ENCODE measurements around the gene RFPL1.
"Not testable (repeated sequence)": the region's sequence is repeated elsewhere in the genome, so short reads cannot be mapped to it uniquely, and the experiment has no call there.

RFPL1 gene

DNA sequence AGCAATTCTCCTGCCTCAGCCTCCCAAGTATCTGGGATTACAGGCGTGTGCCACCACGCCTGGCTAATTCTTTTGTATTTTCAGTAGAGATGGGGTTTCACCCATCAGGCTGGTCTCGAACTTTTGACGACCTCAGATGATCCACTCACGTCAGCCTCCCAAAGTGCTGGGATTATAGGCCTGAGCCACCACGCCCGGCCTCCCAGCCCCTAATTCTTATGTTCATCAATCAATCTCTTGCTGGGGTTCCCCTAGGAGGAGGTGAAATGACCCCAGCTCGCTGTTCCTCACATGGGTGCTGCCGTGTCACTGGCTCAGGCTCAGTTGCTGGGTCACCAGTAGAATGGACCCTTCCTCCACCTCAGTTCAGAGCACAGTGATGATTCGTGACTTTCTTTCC is at the start of gene RFPL1:
TSS of gene RFPL1 (plus strand) at position 301 of the 400 bp plus-strand sequence.
- not testable (repeated sequence) for DNase-seq (ENCODE audit: low spot score)

DNA sequence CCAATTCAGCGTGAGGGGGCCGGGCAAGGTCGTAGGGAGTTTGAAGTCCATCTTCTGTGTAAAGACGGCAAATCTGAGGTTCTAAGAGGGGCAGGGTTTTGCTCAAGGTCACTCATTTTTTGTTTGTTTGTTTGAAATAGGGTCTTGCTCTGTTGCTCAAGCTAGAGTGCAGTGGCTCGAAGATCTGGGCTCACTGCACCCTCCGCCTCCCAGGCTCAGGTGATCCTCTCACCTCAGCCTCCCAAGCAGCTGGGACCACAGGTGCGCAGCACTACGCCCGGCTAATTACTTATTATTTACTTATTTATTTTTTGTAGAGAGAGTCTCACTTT is 49.7 kb upstream of the RFPL1 start:
- DNase-seq (ENCODE audit: low spot score): no peak

DNA sequence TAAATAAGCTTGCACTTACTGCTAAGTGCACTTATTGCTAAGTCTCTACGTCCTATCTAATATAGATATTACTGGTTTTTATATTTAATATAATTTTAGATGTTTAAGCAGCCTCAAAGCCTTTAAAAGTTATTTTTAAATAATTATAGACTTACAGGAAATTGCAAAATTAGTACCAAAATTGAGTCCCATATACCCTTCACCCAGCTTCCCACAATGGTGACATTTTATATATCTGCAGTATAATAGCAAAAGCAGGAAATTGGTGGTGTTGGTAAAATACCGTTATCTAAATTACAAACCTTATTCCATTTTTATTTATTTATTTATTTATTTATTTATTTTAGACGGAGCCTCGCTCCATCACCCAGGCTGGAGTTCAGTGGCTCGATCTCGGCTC is 48.1 kb upstream of the RFPL1 start:
- no peak for DNase-seq (ENCODE audit: low spot score)

DNA sequence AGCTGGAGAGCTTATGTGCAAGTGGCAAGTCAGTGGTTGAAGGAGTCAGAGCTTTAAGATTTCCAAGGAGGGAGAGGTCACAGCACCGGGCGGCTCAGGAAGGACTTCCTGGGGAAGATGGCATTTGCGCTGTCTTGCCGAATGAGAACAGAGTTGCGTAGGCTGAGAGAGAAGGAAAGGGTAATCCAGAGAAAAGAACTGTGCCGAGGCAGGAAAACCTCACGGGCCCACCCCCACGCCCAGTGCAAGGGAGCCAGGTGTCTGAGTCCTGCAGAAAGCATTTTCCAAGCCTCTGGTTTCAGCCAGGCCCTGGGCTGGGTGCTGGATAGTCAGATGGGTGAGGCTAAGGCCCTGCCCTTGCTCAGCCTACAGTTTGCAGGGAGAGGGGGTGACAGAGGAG is 46.8 kb upstream of the RFPL1 start:
- DNase-seq (ENCODE audit: low spot score): no peak

DNA sequence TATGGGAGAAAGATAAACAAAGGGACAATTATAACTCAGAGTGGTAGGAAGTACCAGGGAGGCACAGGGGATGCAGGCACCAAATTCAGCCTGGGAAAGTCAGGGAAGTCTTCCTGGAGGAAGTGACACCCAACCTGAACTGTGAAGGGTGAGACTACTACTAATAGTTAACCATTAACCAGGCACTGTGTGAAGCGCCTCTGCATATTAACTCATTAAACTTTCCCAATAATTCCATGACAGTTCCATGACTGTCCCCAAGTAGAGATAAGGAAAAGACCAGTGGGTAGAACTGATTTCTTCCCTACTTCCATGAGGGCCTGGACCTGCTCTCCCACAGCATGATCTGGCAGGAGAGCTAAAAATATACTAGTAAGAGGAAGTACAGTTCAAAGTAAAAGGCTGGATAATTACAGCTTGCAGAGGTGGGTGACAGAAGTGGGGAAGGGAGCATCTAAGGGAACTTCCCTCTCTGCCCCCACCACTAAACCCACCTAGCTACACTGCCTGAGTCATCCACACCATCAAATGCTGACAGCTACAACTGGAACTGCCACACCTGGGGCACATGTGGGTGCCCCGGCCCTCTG is 45.3 kb upstream of the RFPL1 start:
- peak; percentile 47 for DNase-seq (ENCODE audit: low spot score)

DNA sequence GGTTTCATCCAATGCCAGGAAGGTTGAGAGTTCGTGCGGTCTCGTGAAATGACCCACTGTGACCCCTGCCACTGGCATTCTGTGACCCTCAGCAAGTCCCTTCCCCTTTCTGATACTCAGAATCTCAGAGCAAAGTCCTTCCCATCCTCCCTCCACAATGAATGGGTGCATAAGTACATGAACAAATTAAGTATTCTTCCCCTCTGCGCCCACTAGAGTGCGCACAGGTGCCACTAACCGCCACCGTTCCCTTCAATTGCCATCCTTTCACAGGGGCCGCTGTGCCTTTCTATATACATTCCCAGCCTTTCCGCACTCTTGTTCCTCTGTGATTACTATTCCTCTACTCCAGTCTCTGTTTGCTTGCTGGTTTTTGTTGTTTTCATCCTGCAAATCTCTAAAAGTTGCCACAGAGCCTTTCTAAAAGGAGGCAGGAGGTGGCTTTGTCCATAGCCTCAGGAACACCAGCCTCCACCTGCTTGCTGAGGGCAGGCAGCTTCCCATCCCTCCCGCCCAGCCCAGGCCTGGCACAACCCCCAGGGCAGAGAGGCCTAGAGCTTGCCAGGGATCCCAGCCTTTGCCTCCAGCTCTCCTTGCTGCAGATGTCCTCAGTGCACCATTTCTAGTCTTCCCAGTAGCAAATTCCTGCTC is 43.3 kb upstream of the RFPL1 start:
- peak; percentile 59 for DNase-seq (ENCODE audit: low spot score)

DNA sequence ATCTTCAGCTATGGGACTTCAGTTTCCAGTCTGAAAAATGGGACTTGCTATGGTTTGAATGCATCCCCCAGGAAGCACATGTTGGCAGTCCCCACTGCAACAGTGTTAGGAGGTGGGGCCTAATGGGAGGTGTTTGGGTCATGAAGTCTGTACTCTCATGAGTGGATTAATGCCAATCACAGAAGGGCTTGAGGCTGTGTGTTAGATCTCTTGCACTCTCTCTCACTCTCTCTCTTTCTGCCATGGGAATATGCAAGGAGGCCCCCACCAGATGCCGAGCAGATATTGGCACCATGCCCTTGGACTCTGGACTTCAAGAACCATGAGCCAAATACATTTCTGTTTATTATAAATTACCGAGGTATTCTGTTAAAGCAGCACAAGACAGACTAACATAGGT is 42.3 kb upstream of the RFPL1 start:
- DNase-seq (ENCODE audit: low spot score): no peak

DNA sequence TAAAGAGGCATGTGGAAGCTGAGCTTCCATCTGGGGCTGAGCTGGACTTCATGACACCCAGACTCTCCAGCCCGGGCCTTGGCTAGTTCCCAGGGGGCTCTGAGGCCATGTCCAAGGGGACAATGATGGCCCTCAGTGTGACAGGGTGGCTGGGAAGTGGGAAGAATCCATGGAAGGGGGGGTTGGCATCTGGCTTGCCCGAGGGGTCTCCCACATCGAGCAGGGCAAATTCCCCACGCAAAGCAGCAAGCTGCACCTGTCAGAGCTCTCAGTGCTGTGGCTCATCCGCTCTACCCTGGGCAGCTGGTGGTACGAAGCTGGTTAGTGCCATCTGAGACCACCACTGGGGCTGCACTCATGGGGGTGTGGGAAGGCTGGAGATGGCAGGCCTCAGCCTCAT is 40.6 kb upstream of the RFPL1 start:
- no peak for DNase-seq (ENCODE audit: low spot score)

DNA sequence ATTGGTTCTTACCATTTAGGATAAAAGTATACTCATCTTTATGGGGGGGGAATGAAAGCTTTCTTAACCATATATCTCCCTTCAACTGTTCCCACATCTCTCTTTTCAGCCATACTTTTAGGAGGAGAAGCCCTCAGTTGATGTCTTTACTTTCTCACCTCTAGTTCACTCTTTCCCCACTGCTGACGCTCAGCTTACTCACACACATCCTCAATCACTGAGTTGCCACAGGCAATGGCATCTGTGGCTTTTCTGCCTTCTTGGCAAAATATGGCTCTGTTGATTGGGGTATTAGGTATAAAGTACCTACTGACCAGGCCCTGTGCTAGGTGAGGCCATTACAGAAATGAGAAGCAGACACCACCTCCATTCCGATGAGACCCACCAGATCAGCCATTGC is 37.8 kb upstream of the RFPL1 start:
- DNase-seq (ENCODE audit: low spot score): no peak

DNA sequence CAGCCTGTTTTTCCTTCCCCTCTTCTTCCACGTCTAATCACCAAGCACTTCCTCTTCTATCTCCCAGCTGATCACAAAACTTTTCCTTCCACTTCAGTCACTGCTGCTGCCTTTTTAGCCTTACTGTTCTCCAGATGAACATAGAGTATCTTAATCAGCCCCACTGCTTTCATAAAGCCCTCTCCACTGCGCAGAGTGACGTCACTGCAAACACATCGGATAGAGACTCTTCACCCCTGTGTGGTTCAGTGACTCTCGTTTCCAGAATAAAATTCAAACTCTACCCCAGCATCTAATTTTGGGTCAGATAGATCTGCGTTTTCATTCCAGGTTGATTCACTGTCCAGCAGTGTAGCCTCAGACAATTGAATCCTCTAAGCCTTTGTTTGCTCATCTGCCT is 36.8 kb upstream of the RFPL1 start:
- not testable (repeated sequence) for DNase-seq (ENCODE audit: low spot score)

DNA sequence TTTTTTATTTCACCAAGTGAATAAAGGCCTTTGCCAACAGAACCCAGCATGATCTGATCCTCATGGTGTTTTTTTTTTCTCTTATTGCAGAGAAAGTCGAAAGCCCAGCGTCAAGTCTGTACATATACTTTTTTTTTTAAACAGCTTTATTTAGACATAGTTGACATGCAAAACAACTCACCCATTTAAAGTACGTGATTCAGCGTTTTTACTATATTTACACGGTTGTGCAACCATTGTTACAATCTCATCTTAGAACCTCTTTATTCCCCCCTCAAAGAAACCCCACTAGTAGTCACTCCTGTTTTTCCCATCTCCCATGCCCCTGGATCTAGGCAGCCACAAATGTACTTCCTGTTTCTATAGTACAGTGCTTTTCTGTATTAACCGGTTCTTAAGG is 29.4 kb upstream of the RFPL1 start:
- DNase-seq (ENCODE audit: low spot score): no peak

DNA sequence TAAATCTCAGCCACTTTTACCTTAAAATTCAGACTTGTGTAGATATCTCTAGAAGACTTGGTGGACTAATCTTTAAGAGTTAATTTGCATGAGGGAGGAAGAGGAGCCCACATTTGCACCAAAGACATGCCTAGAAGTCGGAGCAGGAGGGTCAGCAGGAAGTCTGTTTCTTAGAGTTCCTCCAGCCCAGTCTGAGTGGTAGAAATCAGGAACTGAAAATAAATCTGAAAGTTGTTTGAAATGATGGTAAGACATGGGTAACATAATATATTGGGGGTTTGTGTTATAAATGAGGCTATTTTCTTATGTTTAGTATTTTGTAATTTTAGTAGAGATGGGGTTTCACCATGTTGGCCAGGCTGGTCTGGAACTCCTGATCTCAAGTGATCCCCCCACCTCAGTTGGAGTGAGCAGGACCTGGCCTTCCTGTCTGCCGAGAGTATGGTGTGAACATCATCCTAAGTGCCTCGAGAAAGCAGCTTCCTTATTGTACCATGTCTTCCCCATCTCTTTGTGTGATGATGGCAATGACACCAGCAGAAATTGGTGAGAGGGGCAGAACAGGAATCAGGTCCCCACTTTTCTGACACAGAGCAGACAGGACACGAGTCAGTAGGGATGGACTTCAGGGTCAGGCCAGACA is 26.7 kb upstream of the RFPL1 start:
- not testable (repeated sequence) for DNase-seq (ENCODE audit: low spot score)

DNA sequence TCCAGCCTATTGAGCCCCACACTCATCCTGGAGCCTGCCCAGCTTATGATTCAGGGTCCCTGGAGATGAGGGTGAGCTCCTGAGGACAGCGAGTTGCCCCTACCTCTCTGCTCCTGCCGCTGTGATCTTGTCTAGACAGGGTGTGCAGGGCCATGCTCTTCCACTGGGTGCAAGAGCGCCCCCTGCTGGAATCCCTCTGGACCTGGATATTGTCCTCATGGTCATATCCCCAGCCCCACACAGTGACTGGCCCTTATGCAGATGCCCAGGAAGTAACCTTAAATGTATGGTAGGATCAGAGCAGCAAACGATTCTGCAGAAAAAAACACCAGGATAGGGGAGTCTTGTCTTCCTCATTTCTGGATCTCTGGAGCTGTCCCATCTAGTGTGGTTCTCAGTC is 25.6 kb upstream of the RFPL1 start:
- DNase-seq (ENCODE audit: low spot score): not testable (repeated sequence)

DNA sequence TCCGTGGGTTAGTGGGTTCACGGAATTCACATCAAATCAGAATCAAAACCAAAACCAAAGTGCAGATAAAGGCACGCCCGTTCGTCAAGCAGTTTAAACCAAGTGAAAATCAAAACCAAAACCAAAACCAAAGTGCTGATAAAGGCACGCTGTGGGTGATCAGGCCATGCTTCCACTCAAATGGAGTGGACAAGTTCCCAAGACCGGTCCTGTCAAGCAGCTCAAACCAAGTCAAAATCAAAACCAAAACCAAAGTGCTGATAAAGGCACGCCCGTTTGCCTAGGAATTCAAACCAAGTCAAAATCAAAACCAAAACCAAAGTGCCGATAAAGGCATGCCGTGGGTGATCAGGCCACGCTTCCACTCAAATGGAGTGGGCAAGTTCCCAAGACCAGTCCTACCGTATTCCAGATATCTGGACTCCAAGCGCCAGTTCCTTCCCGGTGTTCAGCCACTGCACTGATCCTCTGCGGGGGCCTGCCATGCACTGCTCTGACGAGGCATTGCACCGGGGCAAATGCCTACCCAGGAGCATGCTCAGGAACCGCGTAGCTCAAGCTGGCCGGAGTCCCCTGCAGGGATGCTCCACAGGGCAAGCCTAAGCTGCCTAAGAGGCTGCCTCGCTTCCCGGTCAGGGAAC is 23.3 kb upstream of the RFPL1 start:
- DNase-seq (ENCODE audit: low spot score): not testable (repeated sequence)

DNA sequence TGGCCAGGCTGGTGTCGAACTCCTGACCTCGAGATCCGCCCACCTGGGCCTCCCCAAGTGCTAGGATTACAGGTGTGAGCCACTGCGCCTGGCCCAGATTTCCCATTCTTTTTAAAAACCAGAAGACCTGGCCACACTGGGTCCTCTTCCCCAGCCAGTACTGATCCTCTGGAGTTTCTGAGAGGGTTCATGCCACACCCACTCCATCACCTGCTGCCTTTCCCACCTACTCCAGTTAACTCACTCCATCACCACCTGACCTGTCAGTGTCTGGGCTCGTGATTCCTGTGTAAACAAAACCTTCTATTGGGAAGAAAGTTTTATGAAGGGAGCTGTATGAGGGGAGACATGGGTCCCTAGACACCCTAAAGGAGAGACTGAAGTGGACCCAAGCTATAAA is 19.7 kb upstream of the RFPL1 start:
- DNase-seq (ENCODE audit: low spot score): not testable (repeated sequence)

DNA sequence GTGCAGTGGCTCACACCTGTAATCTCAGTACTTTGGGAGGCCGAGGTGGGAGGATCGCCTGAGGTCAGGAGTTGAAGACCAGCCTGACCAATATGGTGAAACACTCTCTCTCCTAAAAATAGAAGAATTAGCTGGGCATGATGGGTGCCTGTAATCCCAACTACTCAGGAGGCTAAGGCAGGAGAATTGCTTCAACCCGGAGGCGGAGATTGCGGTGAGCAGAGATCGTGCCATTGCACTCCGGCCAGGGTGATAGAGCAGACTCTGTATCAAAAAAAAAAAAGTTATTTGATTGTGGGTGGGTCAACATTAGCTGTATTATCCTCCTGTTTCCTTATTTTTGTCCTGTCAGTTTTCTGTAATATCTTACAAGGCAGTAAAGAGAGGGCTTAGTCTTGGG is 11.9 kb upstream of the RFPL1 start:
- DNase-seq (ENCODE audit: low spot score): no peak

DNA sequence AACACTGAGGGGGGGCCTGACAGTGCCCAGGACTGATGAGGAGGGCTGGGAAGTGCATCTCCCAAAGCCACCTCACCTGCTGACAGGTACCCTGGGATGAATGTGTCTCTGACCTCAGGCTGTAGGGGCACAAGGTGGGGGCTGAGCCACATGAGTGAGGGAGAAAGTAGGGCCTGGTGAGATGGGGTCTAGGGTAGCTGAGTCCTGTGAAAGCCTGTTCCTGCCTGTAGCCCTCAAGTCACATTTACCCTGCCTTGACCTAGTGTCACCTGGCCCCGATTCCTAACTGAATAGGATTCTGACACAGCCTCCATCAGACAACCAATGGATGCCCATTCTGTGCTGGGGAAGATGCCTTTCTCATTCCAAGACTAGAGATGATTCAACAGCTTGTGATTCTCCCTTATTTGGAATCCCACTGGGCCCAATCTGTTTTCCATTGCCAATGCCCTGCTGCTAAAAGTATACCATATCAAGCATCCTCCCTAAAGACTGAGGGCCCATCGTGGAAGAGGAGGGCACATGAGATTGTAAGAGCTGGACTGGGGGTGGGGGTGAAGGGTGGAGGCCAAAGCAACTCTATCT is 11.1 kb upstream of the RFPL1 start:
- DNase-seq (ENCODE audit: low spot score): no peak

DNA sequence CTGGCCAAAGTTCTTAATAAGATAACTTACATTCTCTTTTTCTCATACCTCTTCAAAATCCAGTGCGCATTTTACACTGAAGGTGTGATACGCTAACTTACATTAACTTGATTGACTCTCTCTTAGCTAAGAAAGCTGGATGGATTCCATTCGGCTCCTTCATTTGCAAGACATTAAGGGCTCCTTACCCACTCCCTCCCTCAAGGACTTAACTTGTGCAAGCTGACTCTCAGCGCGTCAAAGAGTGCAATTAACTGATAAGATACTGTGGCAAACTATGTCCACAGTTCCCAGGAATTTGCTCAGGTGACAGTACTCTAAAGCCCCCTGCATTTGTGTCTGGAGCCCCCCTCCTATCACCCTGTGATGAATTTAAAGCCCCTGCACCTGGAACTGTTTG is 6.4 kb upstream of the RFPL1 start:
- DNase-seq (ENCODE audit: low spot score): no peak

DNA sequence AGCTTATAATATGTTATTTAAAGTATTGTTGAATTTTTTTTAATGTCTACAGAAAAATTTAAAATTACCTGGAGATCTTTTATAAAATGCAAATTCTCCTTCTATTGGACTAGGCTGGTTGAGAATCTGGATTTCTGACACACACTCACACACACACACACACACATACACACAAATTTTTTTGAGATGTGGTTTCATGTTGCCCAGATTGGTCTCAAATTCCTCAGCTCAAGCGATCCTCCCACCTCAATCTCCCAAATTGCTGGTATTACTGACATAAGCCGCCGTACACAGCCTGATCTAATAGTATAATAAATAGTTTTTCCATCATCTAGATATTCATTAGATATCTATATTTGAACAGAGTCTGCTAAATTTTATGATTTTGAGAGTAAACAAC is 4.5 kb upstream of the RFPL1 start:
- no peak for DNase-seq (ENCODE audit: low spot score)

DNA sequence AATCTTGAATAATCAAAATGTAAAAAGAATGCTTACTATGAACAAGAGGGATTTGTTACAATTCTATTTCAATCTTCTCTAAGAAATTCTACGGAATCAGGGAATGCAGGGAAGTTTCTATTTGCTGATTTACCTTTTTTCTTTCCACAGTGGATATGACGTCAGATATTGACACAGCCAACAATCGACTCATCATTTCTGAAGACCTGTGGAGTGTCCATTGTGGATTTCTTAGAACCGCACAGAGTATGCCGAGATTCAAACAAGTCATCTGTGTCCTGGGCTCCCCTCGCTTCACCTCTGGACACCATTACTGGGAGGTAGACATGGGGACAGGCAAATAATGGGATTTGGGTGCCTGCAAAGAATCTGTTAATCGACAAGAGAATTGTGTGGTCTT is 4.1 kb upstream of the RFPL1 start:
- no peak for DNase-seq (ENCODE audit: low spot score)

DNA sequence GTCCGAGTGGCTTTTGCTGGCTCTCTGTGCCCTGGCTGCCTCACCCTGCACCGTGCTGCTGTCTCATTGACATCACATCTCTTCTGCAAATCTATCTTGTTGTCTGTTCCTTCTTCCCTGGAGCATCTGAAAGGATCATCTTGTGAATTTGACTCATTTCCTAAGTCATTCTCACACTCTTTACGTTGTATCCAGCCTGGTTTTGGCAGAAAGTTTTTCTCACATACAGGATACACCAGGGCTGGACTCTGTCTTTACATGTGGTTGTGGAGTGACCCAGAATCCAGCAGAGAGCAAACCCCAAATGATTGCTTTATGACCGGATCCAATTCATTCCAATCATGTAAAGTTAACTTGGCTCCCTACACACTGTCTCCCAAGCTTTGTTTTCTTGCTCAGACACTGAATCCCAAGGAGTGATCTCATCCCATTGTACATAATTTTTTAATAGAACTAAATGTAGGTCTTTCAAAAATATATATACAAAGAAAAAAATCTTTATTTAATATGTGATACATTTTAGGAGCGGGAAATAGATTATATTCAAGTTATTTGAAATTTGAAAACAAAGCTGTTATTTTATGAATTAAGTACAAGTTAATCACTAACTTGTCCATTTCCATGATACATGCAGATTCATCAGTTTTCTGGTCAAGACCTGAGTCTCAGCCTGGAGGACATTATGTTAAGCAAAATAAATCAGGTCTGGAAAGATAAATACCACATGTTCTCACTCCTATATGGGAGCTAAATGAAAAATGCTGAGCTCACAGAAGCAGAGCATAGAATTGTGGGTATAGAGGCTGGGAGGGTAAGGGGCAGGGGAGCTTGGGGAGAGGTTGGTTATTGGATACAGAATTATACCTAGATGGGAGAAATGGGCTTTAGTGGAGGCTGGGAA is 2.9 kb upstream of the RFPL1 start:
- no peak for DNase-seq (ENCODE audit: low spot score)

DNA sequence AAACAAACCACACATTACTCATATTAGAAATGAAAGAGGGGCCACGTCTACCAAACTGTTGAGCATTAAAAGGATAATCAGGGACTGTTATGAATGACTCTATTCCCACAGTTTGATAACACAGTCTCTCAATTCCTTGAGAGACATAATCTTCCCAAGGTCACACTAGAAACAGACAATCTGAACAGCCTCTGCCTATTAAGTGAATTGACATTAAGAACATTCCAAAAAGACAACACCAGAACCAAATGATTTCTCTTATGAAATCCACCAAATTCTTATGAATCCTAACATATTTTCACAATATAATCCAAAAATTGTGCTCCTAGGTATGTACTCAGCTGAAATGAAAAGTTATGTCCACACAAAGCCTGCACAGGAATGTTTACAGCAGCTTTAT is 4.6 kb downstream of the RFPL1 start:
- no peak for DNase-seq (ENCODE audit: low spot score)
